Thoracic aorta (tissue), 2 donors: ENCODE results near the gene MTX1. TPM values are rescaled to one million over a fixed set of nuclear protein-coding genes. Genes with fewer than 3 reads are reported as not detected.

Experiments
- ATAC-seq: fragments of 150-250 bp; one replicate; pipeline ENCODE4 v1.8.0; 2017; ENCODE audit warnings: low read depth; ENCODE audit not compliant: insufficient number of reproducible peaks, low FRiP score
- DNase-seq: peaks from one replicate; pipeline ENCODE4 v3.0.0-alpha.2; 2020; ENCODE audit warnings: low spot score
- H3K27ac ChIP-seq, 2 donors: fragments of 200-600 bp; sonication (generic); 1 replicate in 1 of 2; 2 replicates in 1 of 2; pipeline ENCODE4 v1.5.1; 2016; ENCODE audit warnings: mild to moderate bottlenecking in 2 of 2, moderate library complexity in 2 of 2
- H3K27me3 ChIP-seq: fragments of 200-600 bp; sonication (generic); replicated peaks from 2 replicates; pipeline ENCODE4 v1.6.0; 2016; ENCODE audit warnings: mild to moderate bottlenecking; ENCODE audit not compliant: insufficient read depth
- H3K36me3 ChIP-seq: fragments of 200-600 bp; sonication (generic); one replicate; pipeline ENCODE4 v1.5.1; 2016
- H3K4me1 ChIP-seq, 2 donors: fragments of 200-600 bp; sonication (generic); 1 replicate in 1 of 2; 2 replicates in 1 of 2; pipeline versions ENCODE4 v1.5.1 to v1.6.0; 2016; ENCODE audit warnings: low read depth in 2 of 2, mild to moderate bottlenecking in 1 of 2; ENCODE audit not compliant: control insufficient read depth in 1 of 2
- H3K4me3 ChIP-seq: fragments of 200-600 bp; sonication (generic); 2 replicates; pipeline ENCODE4 v1.5.1; 2016; ENCODE audit warnings: mild to moderate bottlenecking
- H3K9me3 ChIP-seq: fragments of 200-600 bp; sonication (generic); 2 replicates; pipeline ENCODE4 v1.5.1; 2016
- CTCF ChIP-seq: fragments of 200-600 bp; sonication (generic); IDR thresholded peaks from one replicate; pipeline ENCODE4 v1.5.1; 2019; ENCODE audit warnings: antibody characterized with exemption
- total RNA-seq, 2 donors: library from RNA; depleted of rRNA; stranded (reverse); fragments of >200 nt; gene quantifications; one replicate each; pipeline versions ENCODE4 v1.1.0 to v1.2.3, GENCODE V29; 2016

MTX1 gene
- total RNA-seq, 2 donors from 2014 or later: 21.7 to 22.9 TPM

GRCh38 chr1:155178441-155179111 is 29.9 kb upstream of the MTX1 start:
- H3K4me3 ChIP-seq: no peak overlapping the region
- H3K9me3 ChIP-seq: no peaks in the 10 kb centered on the region
- H3K27ac ChIP-seq: no peak overlapping the region
- H3K36me3 ChIP-seq: no peaks in the 10 kb centered on the region
- TF ChIP-seq CTCF: no peak
- no peaks in the 10 kb centered on the region for H3K27me3 ChIP-seq
- ATAC-seq (no peak), DNase-seq (no peak)
- peaks cover 4 to 20% of the 10 kb centered on the region in 2 donors for H3K4me1 ChIP-seq

- no peak for TF ChIP-seq CTCF
- no peak for DNase-seq
These were observed 29.1 kb upstream of the MTX1 start for GRCh38 chr1:155179112-155180031.

GRCh38 chr1:155181371-155182051 is 27.0 kb upstream of the MTX1 start:
- no peaks in the 10 kb centered on the region for H3K9me3 ChIP-seq
- H3K27me3 ChIP-seq: no peaks in the 10 kb centered on the region
- H3K4me1 ChIP-seq: peaks cover 4 to 6% of the 10 kb centered on the region in 2 donors
- ATAC-seq (no peak), DNase-seq (no peak)
- TF ChIP-seq CTCF: no peak
- H3K4me3 ChIP-seq: no peak overlapping the region
- H3K27ac ChIP-seq: no peak overlapping the region
- H3K36me3 ChIP-seq: no peaks in the 10 kb centered on the region

More at GRCh38 chr1:155179112-155180031, 29.1 kb upstream of the MTX1 start:
- H3K4me1 ChIP-seq: peaks cover 4 to 12% of the 10 kb centered on the region in 2 donors
- H3K27me3 ChIP-seq: no peaks in the 10 kb centered on the region
- H3K27ac ChIP-seq: no peak overlapping the region
- no peak overlapping the region for H3K4me3 ChIP-seq
- H3K36me3 ChIP-seq: no peaks in the 10 kb centered on the region
- ATAC-seq: no peak
- no peaks in the 10 kb centered on the region for H3K9me3 ChIP-seq

GRCh38 chr1:155182052-155182550 is 26.4 kb upstream of the MTX1 start:
- no peaks in the 10 kb centered on the region for H3K9me3 ChIP-seq
- no peaks in the 10 kb centered on the region for H3K27me3 ChIP-seq
- DNase-seq (no peak), ATAC-seq (no peak)
- no peaks in the 10 kb centered on the region for H3K36me3 ChIP-seq
- H3K4me1 ChIP-seq: peaks cover 0 to 2% of the 10 kb centered on the region in 2 donors
- H3K4me3 ChIP-seq: no peak overlapping the region
- H3K27ac ChIP-seq: no peak overlapping the region
- TF ChIP-seq CTCF: no peak
